ENCODE measurements around the gene KDELR3. TPM values are rescaled to one million over a fixed set of nuclear protein-coding genes. Genes with fewer than 3 reads are reported as not detected.
"Not testable (repeated sequence)": the region's sequence is repeated elsewhere in the genome, so short reads cannot be mapped to it uniquely, and the experiment has no call there.

Gene KDELR3
- polyA plus RNA-seq, 4 donors = 8.4 to 11.7 (median 10.9) TPM

- no peak for DNase-seq (ENCODE audit: low read depth in 4 of 4, low spot score in 2 of 4)
These were observed 12.8 kb upstream of the KDELR3 start, which contains the start of gene KCNJ4 for GRCh38 chr22:38455076-38455529. KCNJ4 (minus strand) TSS chr22:38455199; CDS start chr22:38428132, 27,067 bp downstream.

DNA sequence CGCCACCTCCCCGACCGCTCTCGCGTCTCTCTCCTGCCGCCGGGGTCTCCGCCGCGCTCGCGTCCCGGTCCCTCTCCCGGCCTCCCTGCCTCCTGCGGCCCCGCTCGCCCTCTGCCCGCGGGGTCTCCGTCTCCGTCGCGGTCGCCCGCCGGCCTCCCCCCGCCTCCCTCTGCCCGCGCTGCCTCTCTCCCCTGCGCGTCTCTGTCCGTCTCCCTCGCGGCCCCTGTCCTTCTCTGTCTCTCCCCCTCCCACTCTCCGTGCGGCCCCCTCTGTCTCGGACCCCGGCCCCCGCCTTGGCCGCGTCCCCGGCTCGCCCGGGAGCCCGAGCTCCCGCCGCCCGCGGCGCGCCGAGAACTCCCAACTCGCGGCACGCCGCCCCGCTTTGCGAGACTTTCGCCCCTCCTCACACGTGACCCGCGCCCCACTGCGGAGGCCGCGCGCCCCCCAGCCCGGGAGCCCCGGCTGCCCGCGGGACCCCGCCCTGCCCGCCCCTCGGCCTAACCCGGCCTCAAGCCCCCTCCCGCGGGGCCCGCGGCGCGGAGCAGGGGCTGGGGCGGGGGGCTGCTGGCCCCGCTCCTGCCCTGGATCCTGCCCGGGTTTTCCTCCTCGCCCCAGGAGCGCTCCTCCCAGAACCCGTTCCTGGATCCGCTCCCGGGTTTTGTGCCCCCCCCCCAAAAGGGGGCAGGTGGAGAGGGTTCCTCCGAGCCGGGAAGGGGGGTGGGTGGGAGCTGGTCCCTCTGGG is 12.2 kb upstream of the KDELR3 start:
- DNase-seq (ENCODE audit: low read depth in 4 of 4, low spot score in 2 of 4) = no peak

DNA sequence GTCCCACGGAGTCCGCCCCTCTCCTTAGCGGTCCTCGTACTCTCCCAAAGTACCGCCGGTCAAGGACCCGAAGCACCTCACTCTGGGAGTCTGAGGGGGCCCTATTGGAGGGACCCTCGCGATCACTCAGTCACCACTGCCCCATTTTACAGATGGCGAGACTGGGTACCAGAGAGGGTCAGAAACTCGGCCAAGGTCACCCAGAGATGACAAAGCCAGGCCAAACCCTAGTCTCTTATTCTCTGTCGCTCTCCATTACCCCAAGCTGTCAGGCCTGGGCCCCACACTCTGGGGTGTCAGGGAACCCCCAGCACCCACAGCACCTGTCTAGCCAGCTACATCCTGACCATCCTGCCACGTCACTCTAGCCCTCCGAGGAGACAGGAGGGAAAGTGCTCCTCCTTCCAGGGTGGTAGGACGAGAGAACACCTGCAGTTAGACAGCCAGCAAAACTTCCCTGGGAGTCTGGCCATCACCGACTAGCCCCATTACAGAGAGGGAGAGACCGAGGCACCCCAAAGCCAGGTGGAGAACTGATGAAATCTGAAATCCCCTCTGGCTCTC is 11.5 kb upstream of the KDELR3 start:
- no peak for DNase-seq (ENCODE audit: low read depth in 4 of 4, low spot score in 2 of 4)

DNA sequence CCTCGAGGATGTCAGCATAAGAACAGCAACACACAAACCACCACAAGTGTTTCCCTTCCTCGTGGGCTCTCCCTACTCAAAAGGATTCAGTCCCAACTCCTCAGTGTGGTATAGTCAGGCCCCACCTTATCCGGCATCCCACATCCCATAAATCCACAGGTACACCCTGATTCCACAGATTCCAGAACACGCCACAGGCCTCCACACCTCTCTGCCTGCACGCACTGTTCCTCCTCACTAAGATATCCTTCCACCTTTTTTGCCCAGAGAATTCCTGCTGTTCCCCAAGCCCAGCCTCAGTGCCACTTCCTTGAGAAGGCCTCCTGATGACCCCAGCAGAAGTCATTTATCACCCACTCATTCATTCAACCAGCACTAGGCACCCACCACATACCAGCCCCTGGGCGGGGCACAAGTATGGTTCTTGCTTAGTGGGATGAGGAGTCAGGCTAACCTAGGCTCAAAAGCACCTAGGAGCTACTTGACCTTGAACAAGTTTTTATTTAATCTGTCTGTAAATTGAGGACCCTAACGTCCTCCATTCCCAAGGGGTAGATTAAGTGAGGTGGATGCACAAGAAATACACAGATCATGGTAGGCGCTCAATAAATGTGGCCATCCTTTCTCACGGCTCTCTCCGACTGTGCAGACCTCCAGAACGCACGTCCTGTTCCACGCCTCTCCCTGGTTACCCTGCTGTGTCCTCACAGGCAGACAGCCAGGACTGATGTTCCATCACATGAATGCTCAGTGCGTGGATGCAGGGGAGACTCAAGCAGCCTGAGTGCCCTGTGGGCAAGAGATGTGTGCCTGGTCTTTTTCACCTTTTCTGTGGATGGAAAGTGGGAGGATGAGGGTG is 10.8 kb upstream of the KDELR3 start:
- DNase-seq (ENCODE audit: low read depth in 4 of 4, low spot score in 2 of 4) = no peak

DNA sequence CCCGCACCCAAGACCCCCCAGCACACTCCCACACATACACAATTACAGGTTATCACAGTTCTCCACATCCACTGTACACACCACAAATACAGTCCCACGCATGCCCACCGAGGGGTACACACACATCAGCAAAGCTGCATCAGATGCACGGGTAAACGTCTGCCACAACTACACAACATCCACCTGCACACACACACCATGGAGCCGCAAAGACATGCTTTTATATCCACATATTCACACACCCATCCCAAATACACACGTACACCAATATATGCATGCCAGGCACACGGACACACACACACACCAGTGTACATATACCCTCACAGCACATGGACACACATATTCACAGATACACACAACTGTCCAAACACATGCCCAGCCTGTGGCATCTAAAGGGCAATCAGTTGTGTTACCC is 7.5 kb upstream of the KDELR3 start:
- no peak for DNase-seq (ENCODE audit: low read depth in 4 of 4, low spot score in 2 of 4)

DNA sequence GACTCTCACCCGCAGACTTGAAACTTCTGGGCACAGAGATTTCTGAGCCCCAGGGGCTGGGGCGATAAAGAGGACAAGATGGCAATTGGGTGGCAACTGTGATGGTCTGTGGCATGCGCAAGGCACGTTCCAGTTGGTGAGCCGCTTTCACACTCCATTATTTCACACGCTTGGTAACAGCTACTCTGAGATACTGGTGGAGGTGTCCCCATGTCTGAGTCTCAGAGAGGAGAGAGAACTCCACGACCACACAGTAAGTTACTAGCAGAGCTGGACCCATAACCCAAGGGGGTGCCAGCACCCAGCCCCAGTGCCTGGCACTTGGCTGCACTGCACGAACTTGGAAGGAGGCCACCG is 6.9 kb upstream of the KDELR3 start:
- no peak for DNase-seq (ENCODE audit: low read depth in 4 of 4, low spot score in 2 of 4)

DNA sequence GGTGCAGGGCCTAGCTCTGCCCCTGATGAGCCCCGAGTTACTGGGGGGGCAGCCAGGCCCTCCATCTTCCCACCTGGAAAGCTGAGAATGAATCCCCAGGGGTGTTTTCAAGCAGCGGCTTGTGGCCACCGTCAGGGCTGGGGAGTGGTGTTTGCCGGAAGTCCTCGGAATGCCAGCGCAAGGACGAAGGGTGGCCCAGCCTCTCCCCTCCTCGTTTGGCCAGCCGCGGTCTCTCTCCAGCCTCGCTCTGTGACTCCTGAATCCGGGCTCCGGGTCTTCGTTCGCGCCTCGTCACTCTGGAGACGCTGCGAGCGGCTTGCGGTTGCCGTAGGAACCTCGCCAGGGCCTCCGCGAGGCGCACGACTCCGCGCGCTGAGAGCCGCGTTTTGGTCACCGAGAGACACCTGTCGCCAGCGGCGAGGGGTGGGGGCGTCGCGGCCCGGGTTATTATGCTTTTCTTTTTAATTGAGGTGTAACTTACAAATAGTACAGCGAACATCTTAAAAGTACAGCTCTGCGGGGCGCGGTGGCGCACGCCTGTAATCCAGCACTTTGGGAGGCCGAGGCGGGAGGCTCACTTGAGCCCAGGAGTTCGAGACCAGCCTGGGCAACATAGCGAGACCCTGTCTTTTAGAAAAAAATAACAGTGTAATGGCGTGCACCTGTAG is 6.3 kb upstream of the KDELR3 start:
- DNase-seq (ENCODE audit: low read depth in 4 of 4, low spot score in 2 of 4) = peak in 3 of 4 donors; percentile 73 to 92 (median 78)

DNA sequence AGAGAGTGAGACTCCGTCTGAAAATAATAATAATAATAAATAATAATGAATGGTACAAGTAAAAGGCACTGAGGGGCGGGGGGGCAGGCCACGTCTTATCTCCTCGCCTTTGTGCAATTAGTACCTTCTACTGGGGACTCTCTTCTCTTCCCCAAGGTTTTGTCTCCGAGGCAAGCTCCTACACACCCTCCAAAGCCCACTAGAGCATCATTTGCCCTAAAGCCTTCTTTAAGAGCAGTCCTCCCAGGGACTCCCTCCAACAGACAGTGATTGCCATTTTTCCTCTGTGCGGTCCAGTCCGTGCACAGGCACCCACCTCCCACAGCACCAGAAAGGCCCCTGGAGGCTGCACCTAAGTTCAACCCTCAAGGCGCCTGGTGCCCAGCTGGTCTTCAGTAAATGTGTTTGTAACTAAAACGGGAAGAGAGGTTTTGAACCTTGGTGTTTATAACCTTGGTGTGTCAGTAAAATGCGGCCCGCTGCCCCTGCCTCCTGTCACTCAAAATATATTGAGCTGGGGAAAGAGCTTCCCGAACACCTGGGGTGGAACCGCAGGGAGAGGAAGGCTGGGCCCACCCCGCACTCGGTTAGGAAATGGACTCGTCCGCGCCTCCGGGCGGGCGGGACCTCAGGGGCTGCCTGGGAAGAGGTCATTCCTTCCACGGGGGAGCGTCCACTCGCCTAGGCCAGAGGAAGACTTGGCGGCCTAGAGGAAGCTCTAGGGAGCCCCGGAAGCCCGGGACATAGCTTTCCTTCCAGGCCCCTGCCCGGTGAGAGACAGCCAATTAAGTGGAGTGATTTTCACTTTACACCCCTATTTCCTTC is 4.7 kb upstream of the KDELR3 start:
- no peak for DNase-seq (ENCODE audit: low read depth in 4 of 4, low spot score in 2 of 4)

DNA sequence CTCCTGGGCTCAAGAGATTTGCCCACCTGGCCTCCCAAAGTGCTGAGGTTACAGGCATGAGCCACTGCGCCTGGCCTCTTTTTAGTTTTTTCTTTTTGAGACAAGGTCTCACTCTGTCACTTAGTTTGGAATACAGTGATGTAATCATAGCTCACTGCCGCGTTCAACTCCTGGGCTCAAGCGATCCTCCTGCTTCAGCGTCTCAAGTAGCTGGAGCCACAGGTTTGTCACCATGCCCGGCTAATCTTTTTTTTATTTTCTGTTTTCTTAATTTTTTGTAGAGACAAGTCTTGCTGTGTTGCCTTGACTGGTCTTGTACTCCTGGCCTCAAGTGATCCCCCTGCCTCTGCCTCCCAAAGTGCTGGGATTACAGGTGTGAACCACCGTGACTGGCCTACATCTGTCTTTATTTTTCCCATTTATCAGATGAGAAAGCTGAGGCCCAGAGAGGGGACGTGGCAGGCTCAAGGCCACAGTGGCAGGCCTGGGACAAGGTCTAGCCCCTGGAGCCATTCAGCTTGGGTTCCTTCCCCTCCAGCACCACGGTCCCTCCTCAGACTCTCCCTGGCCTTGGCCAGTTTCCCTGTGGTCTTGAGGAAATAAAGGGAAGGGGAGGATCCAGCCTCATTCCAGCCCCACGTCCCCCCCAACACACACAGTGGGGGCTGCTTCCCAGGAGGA is 2.8 kb upstream of the KDELR3 start:
- no peak for DNase-seq (ENCODE audit: low read depth in 4 of 4, low spot score in 2 of 4)

DNA sequence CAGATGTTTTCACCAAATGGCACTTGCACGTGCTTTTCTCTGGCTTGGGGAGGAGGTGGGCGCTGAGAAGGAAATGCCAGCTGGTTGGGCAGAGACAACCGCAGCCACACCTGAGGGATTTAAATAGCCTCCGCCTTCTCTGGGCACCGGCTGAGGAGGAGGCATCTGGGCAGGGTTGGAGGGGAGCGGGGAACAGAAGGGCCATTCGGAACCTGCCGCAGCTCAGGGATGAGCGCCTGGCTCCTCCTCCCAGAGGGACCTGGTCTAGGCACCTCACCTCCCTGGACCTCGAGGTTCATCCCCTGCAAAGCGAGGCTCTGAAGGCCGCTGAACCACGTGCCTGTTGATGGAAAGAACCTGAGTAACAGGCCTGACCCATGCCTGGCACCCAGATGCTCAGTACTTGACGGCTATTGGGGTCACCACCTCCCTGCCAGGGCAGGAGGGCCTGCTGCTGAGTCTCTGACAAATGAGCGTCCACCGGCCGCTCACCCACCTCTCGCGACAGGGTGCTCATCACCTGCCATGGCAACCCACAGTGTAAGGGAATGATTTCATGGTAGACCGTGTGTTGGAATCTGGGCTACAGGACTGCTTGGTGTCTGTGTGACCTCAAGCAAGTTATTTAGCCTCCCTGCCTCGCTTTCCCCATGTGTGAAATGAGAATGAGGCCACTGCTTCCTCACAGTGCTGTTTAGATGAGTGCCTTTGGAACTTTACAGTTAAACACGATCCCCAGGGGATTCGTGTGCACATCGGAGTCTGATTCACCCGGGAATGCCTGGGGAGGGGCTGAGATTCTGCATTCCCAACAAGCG is 2.0 kb upstream of the KDELR3 start:
- DNase-seq (ENCODE audit: low read depth in 4 of 4, low spot score in 2 of 4) = no peak

GRCh38 chr22:38467438-38467903 is 425 bp upstream of the KDELR3 start:
- DNase-seq (ENCODE audit: low read depth in 4 of 4, low spot score in 2 of 4) = no peak

DNA sequence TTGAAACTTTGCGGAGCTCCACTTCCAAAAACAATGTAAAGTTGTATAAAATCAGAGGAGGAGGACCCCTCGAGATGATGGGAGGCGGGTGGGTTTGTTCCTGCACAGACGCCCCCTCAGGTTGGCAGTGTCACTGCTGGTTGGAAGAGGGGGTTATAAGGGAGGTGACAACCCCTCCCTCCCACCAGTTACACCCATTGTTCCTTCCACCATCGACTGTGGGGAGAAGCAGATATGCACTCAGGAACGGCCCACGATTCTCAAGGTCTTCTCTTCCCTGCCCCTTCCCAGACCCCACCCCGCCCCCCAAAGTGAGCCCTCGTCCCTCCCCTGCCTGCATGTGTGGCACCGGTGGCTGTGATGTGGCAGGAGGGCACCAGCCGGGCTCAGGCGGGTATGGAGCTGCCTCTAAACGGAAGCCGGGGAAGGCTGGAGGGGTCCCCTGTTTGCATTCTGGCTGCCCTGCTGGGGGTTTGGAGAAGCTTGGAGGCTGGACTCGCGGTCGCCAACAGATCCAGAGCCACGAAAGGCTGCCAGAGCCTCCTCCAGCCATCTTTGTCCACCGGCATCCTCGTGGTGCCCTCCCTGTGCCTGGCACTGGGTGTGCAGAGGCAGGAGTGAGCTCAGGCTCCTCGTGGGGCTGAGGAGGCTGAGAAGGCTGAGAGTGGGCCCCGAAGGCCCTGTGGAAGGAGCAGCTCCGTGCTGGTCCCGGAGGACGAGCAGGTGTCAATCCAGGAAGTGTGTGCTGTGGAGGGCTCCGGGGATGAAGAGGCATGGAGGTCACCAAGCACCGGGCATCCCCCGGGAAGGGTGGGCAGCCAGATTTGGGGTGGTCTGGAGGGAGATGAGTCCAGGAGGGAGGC is 778 bp downstream of the KDELR3 start:
- no peak for DNase-seq (ENCODE audit: low read depth in 4 of 4, low spot score in 2 of 4)

DNA sequence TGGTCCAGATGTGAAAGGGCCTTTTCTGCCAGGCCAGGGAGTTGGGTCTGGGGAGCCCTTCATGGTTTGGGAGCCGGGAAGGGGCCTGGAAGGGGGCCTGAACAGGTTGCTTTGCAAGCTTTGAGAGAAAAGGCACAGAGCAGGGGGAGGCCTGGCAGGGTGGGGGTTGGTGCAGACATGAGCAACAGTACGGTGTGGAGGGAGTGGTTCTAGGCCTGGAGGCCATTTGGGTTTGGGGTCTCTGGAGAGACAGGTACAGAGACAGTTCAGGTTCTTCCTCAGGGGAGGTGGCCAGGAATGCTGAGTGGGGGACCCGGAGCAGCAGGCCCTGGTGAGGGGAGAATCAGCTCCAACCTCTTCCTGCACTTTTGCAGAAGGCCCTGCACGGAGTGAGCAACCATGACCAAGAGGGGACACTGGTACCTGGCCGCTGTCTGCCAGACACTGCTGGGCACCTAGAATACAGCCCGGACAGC is 1.4 kb downstream of the KDELR3 start:
- no peak for DNase-seq (ENCODE audit: low read depth in 4 of 4, low spot score in 2 of 4)

DNA sequence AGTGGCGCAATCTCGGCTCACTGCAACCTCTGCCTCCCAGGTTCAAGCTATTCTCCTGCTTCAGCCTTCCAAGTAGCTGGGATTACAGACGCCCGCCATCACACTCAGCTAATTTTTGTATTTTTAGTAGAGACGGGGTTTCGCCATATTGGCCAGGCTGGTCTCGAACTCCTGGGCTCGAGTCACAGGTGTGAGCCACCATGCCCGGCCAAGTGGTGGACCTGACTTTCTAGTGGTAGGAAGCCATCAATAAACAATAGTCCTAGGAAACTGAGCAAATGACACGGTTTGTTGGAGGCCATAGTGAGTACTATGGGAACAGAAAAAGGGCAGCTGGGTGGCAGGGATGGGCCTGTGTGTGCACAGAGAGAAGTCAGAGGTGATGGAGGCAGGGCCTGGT is 2.3 kb downstream of the KDELR3 start:
- not testable (repeated sequence) for DNase-seq (ENCODE audit: low read depth in 4 of 4, low spot score in 2 of 4)

GRCh38 chr22:38471237-38471636 is 3.3 kb downstream of the KDELR3 start:
- no peak for DNase-seq (ENCODE audit: low read depth in 4 of 4, low spot score in 2 of 4)

GRCh38 chr22:38474003-38474607 is 6.2 kb downstream of the KDELR3 start:
- no peak for DNase-seq (ENCODE audit: low read depth in 4 of 4, low spot score in 2 of 4)

- DNase-seq (ENCODE audit: low read depth in 4 of 4, low spot score in 2 of 4) = no peak
These were observed 9.7 kb downstream of the KDELR3 start for GRCh38 chr22:38477585-38477984.

All from left renal cortex interstitium (tissue), 4 donors.